HepG2 (cell line): ENCODE results near the gene RPS6KL1. TPM values are rescaled to one million over a fixed set of nuclear protein-coding genes. Genes with fewer than 3 reads are reported as not detected.

ENCODE experiments used
- ARID4A ChIP-seq: sonication (generic); formaldehyde crosslinking; IDR thresholded peaks from 2 replicates; pipeline ENCODE4 v1.5.0; 2020; ENCODE audit warnings: mild to moderate bottlenecking, missing genetic modification reagents, borderline replicate concordance
- CAMTA2 ChIP-seq: sonication (generic); formaldehyde crosslinking; IDR thresholded peaks from 2 replicates; pipeline ENCODE4 v1.4.0; 2020; ENCODE audit warnings: mild to moderate bottlenecking, missing genetic modification reagents, borderline replicate concordance
- FLYWCH1 ChIP-seq: sonication (generic); formaldehyde crosslinking; IDR thresholded peaks from 2 replicates; pipeline ENCODE4 v1.8.1; 2023; ENCODE audit warnings: mild to moderate bottlenecking, missing genetic modification reagents
- GATAD1 ChIP-seq: IDR thresholded peaks from 2 replicates; pipeline ENCODE4 v1.6.1; 2016; ENCODE audit warnings: missing genetic modification reagents, missing compliant biosample characterization
- HMG20B ChIP-seq: conservative IDR thresholded peaks from 2 replicates; pipeline ENCODE4 v1.6.1; 2016; ENCODE audit warnings: missing genetic modification reagents, missing compliant biosample characterization
- HNRNPK ChIP-seq: fragments of 200-400 bp; formaldehyde crosslinking; IDR thresholded peaks from 2 replicates; pipeline ENCODE4 v1.6.1; 2018; ENCODE audit warnings: low read length, low read depth, moderate library complexity, mild to moderate bottlenecking; ENCODE audit not compliant: poor library complexity, severe bottlenecking
- MED8 ChIP-seq: sonication (generic); formaldehyde crosslinking; IDR thresholded peaks from 2 replicates; pipeline ENCODE4 v1.8.1; 2023; ENCODE audit warnings: mild to moderate bottlenecking, missing genetic modification reagents; ENCODE audit not compliant: insufficient replicate concordance
- MXD4 ChIP-seq: IDR thresholded peaks from 2 replicates; pipeline ENCODE4 v1.6.1; 2016; ENCODE audit warnings: mild to moderate bottlenecking, missing biosample characterization, missing genetic modification reagents
- MZF1 ChIP-seq: sonication (generic); formaldehyde crosslinking; IDR thresholded peaks from 2 replicates; pipeline ENCODE4 v1.8.1; 2023; ENCODE audit warnings: mild to moderate bottlenecking, missing genetic modification reagents, borderline replicate concordance
- RNF219 ChIP-seq: sonication (generic); formaldehyde crosslinking; IDR thresholded peaks from 2 replicates; pipeline ENCODE4 v1.5.0; 2020; ENCODE audit warnings: mild to moderate bottlenecking, missing genetic modification reagents
- TAF1 ChIP-seq: sonication (generic); formaldehyde crosslinking; IDR thresholded peaks from 2 replicates; pipeline ENCODE4 v1.4.0; 2020; ENCODE audit warnings: missing genetic modification reagents
- YEATS4 ChIP-seq: sonication (generic); formaldehyde crosslinking; IDR thresholded peaks from 2 replicates; pipeline ENCODE4 v1.4.0; 2020; ENCODE audit warnings: missing genetic modification reagents, borderline replicate concordance
- ZFX ChIP-seq: sonication (generic); formaldehyde crosslinking; IDR thresholded peaks from 2 replicates; pipeline ENCODE4 v1.4.0; 2020; ENCODE audit warnings: mild to moderate bottlenecking, low read depth, missing genetic modification reagents, moderate library complexity
- ZNF790 ChIP-seq: sonication (generic); formaldehyde crosslinking; IDR thresholded peaks from 2 replicates; pipeline ENCODE4 v1.8.0; 2022; ENCODE audit warnings: missing genetic modification reagents, mild to moderate bottlenecking, borderline replicate concordance
- ZNF83 ChIP-seq: sonication (generic); formaldehyde crosslinking; IDR thresholded peaks from 2 replicates; pipeline ENCODE4 v1.4.0; 2020; ENCODE audit warnings: missing genetic modification reagents, mild to moderate bottlenecking, borderline replicate concordance
- polyA plus RNA-seq, 8 experiments: library from polyadenylated mRNA; depleted of rRNA in 3 of 8; stranded (reverse) in 7 of 8; unstranded in 1 of 8; fragments of >200 nt; fragmentation: Illumina TruSeq in 4 of 8; extraction: Trizol in 4 of 8; gene quantifications; 2 replicates each; pipeline versions ENCODE4 v1.2.1 to v1.2.3, GENCODE V29; 2011 to 2016; ENCODE audit warnings: low read depth in 4 of 8, missing spikeins in 1 of 8, mixed read lengths in 1 of 8; ENCODE audit not compliant: insufficient read depth in 1 of 8
- total RNA-seq, 5 experiments: library from RNA; depleted of rRNA; stranded (reverse); fragments of >200 nt; fragmentation: Illumina TruSeq; extraction: Trizol; gene quantifications; 2 replicates each; pipeline ENCODE4 v1.2.3, GENCODE V29; 2016; ENCODE audit warnings: low read depth in 1 of 5
- TF ChIP-seq, protein P1 (sequence below): sonication (generic); formaldehyde crosslinking; IDR thresholded peaks from 2 replicates; pipeline ENCODE4 v1.5.0; 2020; ENCODE audit warnings: missing genetic modification reagents
- TF ChIP-seq, protein P2 (sequence below): sonication (generic); formaldehyde crosslinking; IDR thresholded peaks from 2 replicates; pipeline ENCODE4 v1.4.0; 2020; ENCODE audit warnings: missing genetic modification reagents, borderline replicate concordance

RPS6KL1 gene
- total and polyA plus RNA-seq, 2 of the 13 experiments (the other 11 are each of a cell fraction or from before 2014, with no cell fraction given) = 6.5 to 11.5 TPM

- TF ChIP-seq ARID4A (0 out of 2 replicates have a peak, but pooled peaks have one; percentile 36), MXD4 (CRISPR knock-in tag) (peak; percentile 89), MZF1 (CRISPR knock-in tag) (no peak), FLYWCH1 (CRISPR knock-in tag) (no peak), RNF219 (no peak), MED8 (CRISPR knock-in tag) (no peak), HMG20B (no peak), HNRNPK (no peak), YEATS4 (CRISPR knock-in tag) (no peak), GATAD1 (0 out of 2 replicates have a peak, but pooled peaks have one; percentile 32), ZFX (CRISPR knock-in tag) (peak; percentile 71), ZNF83 (no peak), ZNF790 (CRISPR knock-in tag) (no peak), CAMTA2 (no peak), TAF1 (no peak)
- TF ChIP-seq, protein P1, sequence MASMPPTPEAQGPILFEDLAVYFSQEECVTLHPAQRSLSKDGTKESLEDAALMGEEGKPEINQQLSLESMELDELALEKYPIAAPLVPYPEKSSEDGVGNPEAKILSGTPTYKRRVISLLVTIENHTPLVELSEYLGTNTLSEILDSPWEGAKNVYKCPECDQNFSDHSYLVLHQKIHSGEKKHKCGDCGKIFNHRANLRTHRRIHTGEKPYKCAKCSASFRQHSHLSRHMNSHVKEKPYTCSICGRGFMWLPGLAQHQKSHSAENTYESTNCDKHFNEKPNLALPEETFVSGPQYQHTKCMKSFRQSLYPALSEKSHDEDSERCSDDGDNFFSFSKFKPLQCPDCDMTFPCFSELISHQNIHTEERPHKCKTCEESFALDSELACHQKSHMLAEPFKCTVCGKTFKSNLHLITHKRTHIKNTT = no peak
- TF ChIP-seq, protein P2, sequence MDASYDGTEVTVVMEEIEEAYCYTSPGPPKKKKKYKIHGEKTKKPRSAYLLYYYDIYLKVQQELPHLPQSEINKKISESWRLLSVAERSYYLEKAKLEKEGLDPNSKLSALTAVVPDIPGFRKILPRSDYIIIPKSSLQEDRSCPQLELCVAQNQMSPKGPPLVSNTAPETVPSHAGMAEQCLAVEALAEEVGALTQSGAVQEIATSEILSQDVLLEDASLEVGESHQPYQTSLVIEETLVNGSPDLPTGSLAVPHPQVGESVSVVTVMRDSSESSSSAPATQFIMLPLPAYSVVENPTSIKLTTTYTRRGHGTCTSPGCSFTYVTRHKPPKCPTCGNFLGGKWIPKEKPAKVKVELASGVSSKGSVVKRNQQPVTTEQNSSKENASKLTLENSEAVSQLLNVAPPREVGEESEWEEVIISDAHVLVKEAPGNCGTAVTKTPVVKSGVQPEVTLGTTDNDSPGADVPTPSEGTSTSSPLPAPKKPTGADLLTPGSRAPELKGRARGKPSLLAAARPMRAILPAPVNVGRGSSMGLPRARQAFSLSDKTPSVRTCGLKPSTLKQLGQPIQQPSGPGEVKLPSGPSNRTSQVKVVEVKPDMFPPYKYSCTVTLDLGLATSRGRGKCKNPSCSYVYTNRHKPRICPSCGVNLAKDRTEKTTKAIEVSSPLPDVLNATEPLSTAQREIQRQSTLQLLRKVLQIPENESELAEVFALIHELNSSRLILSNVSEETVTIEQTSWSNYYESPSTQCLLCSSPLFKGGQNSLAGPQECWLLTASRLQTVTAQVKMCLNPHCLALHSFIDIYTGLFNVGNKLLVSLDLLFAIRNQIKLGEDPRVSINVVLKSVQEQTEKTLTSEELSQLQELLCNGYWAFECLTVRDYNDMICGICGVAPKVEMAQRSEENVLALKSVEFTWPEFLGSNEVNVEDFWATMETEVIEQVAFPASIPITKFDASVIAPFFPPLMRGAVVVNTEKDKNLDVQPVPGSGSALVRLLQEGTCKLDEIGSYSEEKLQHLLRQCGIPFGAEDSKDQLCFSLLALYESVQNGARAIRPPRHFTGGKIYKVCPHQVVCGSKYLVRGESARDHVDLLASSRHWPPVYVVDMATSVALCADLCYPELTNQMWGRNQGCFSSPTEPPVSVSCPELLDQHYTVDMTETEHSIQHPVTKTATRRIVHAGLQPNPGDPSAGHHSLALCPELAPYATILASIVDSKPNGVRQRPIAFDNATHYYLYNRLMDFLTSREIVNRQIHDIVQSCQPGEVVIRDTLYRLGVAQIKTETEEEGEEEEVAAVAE (CRISPR knock-in tag) = no peak
Measured at GRCh38 chr14:74905595-74906142, 17.4 kb downstream of the RPS6KL1 start (continued).
